NCI-H2081 treated with DMSO at 0.1 percent for 48 hours (cell line): ENCODE measurements around the gene CHCHD5.
"Not testable (repeated sequence)": the region's sequence is repeated elsewhere in the genome, so short reads cannot be mapped to it uniquely, and the experiment has no call there.

ENCODE experiments used
- DNase-seq: peaks from one replicate; lab custom pipeline; 2025; lab: John Stamatoyannopoulos, UW

Gene CHCHD5

GRCh38 chr2:112584134-112584890 is at the start of gene CHCHD5:
CHCHD5 (plus strand) TSS chr2:112584609; CDS start chr2:112584648, 39 bp downstream.
- peak; percentile 89 for DNase-seq

GRCh38 chr2:112534826-112535225 is 49.6 kb upstream of the CHCHD5 start:
- no peak for DNase-seq

- not testable (repeated sequence) for DNase-seq
Observed at GRCh38 chr2:112536665-112537064, 47.7 kb upstream of the CHCHD5 start.

GRCh38 chr2:112539306-112539705 is 45.1 kb upstream of the CHCHD5 start:
- DNase-seq: no peak

GRCh38 chr2:112540906-112541305 is 43.5 kb upstream of the CHCHD5 start:
- no peak for DNase-seq

- peak; percentile 67 for DNase-seq
Observed at GRCh38 chr2:112541315-112542122, 42.9 kb upstream of the CHCHD5 start.

GRCh38 chr2:112542123-112542983 is 42.1 kb upstream of the CHCHD5 start, which contains the start of gene POLR1B:
POLR1B (plus strand) TSS chr2:112542465; CDS start chr2:112542495, 30 bp downstream.
- peak; percentile 67 for DNase-seq

- DNase-seq: no peak
Observed at GRCh38 chr2:112542984-112543661, 41.3 kb upstream of the CHCHD5 start.

- no peak for DNase-seq
Observed at GRCh38 chr2:112547333-112547732, 37.1 kb upstream of the CHCHD5 start.

- DNase-seq: no peak
Observed at GRCh38 chr2:112548980-112549379, 35.4 kb upstream of the CHCHD5 start.

GRCh38 chr2:112566104-112566503 is 18.3 kb upstream of the CHCHD5 start:
- DNase-seq: no peak

GRCh38 chr2:112566508-112566907 is 17.9 kb upstream of the CHCHD5 start:
- not testable (repeated sequence) for DNase-seq

- no peak for DNase-seq
Observed at GRCh38 chr2:112572005-112572404, 12.4 kb upstream of the CHCHD5 start.

- no peak for DNase-seq
Observed at GRCh38 chr2:112577756-112578155, 6.7 kb upstream of the CHCHD5 start.

GRCh38 chr2:112579241-112579640 is 5.2 kb upstream of the CHCHD5 start:
- DNase-seq: no peak

- no peak for DNase-seq
Observed at GRCh38 chr2:112580084-112580483, 4.3 kb upstream of the CHCHD5 start.

GRCh38 chr2:112582314-112582746 is 2.1 kb upstream of the CHCHD5 start:
- DNase-seq: peak; percentile 41

- DNase-seq: peak; percentile 2
Observed at GRCh38 chr2:112583497-112584133, 794 bp upstream of the CHCHD5 start.

- no peak for DNase-seq
Observed at GRCh38 chr2:112584891-112585250, 462 bp downstream of the CHCHD5 start.

- DNase-seq: no peak
Observed at GRCh38 chr2:112585400-112585799, 991 bp downstream of the CHCHD5 start.

GRCh38 chr2:112585873-112586464 is 1.6 kb downstream of the CHCHD5 start:
- no peak for DNase-seq
